Left ventricle myocardium inferior (tissue), 1 donor: ENCODE measurements around the gene IRF2BPL. TPM values are rescaled to one million over a fixed set of nuclear protein-coding genes. Genes with fewer than 3 reads are reported as not detected.

ENCODE experiments used
- DNase-seq: peaks from one replicate; pipeline ENCODE4 v3.0.0-alpha.2; 2020
- H3K27ac ChIP-seq: fragments of 200-600 bp; replicated peaks from 2 replicates; pipeline ENCODE4 v1.8.0; 2021
- H3K27me3 ChIP-seq: fragments of 200-600 bp; 2 replicates; pipeline ENCODE4 v1.8.0; 2021; ENCODE audit warnings: low read depth
- H3K36me3 ChIP-seq: fragments of 200-600 bp; 2 replicates; pipeline ENCODE4 v1.8.0; 2021
- H3K4me1 ChIP-seq: fragments of 200-600 bp; 2 replicates; pipeline ENCODE4 v1.8.0; 2021
- H3K4me3 ChIP-seq: fragments of 200-600 bp; 2 replicates; pipeline ENCODE4 v1.8.0; 2021; ENCODE audit warnings: mild to moderate bottlenecking, moderate library complexity
- H3K9me3 ChIP-seq: fragments of 200-600 bp; replicated peaks from 2 replicates; pipeline ENCODE4 v1.8.0; 2021
- CTCF ChIP-seq: fragments of 200-600 bp; IDR thresholded peaks from 2 replicates; pipeline ENCODE4 v1.8.0; 2021; ENCODE audit warnings: antibody characterized with exemption, mild to moderate bottlenecking, borderline replicate concordance
- intact Hi-C: fragments of 100-400 bp; cut with micrococcal nuclease; formaldehyde crosslinking; loops from one replicate; pipeline ENCODE4 v1.11.0; 2022
- total RNA-seq: library from RNA; stranded (reverse); fragmentation: NEBNext Ultra II Directional; extraction: Animal tissue kit (Norgen Biotek cat#: 25700); gene quantifications from one replicate; pipeline ENCODE4 v1.2.1, GENCODE V29; 2021
- donor health status: DM: no; HTN: yes; CAD: no; lungs with severe emphysema.

Gene IRF2BPL
- total RNA-seq, 1 donor from 2014 or later, result 35.5 TPM

DNA sequence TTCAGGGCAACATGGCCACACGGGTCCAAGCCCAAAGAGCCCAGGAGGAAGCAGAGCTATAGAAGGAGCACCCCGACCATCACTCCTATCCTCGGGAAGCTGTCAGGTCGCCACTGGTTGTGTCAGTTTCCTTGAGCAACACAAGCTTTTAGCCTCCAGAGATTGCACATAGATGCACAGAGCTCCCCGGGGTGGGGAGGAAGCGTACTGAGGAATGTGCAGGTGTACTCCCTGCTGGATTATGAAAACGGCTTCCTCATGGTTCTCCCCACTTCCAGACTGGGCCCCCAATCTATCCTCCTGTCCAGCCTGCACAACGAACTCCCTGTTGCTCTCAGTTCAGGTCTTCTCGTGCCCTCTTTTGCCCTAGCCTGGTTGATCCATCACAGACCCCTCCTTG is 30.3 kb upstream of the IRF2BPL start:
- Histone ChIP-seq H3K4me1 (peaks cover 8% of the 10 kb centered on the region), H3K36me3 (no peaks in the 10 kb centered on the region), H3K9me3 (peaks cover 14% of the 10 kb centered on the region), H3K27ac (no peak overlapping the region), H3K27me3 (no peaks in the 10 kb centered on the region), H3K4me3 (no peak overlapping the region)
- intact Hi-C loops, result no loop called here
- no peak for DNase-seq
- TF ChIP-seq CTCF, result no peak

GRCh38 chr14:77058117-77058516 is 29.6 kb upstream of the IRF2BPL start:
- H3K4me1 ChIP-seq, result peaks cover 13% of the 10 kb centered on the region
- no peak overlapping the region for H3K4me3 ChIP-seq
- no peak overlapping the region for H3K27ac ChIP-seq
- no peak for DNase-seq
- intact Hi-C loops, result no loop called here
- no peaks in the 10 kb centered on the region for H3K27me3 ChIP-seq
- H3K36me3 ChIP-seq, result no peaks in the 10 kb centered on the region
- peaks cover 14% of the 10 kb centered on the region for H3K9me3 ChIP-seq
- no peak for TF ChIP-seq CTCF

GRCh38 chr14:77055981-77056380 is 27.5 kb upstream of the IRF2BPL start:
- TF ChIP-seq CTCF, result no peak
- intact Hi-C loops, result no loop called here
- H3K36me3 ChIP-seq, result no peaks in the 10 kb centered on the region
- no peak overlapping the region for H3K27ac ChIP-seq
- DNase-seq, result no peak
- H3K4me1 ChIP-seq, result peaks cover 34% of the 10 kb centered on the region
- no peaks in the 10 kb centered on the region for H3K27me3 ChIP-seq
- H3K9me3 ChIP-seq, result peaks cover 14% of the 10 kb centered on the region
- no peak overlapping the region for H3K4me3 ChIP-seq

GRCh38 chr14:77055306-77055705 is 26.8 kb upstream of the IRF2BPL start:
- H3K4me3 ChIP-seq, result no peak overlapping the region
- H3K36me3 ChIP-seq, result no peaks in the 10 kb centered on the region
- H3K4me1 ChIP-seq, result peaks cover 39% of the 10 kb centered on the region
- peak overlapping the region; percentile 63 for H3K27ac ChIP-seq
- TF ChIP-seq CTCF, result no peak
- H3K9me3 ChIP-seq, result peaks cover 14% of the 10 kb centered on the region
- H3K27me3 ChIP-seq, result no peaks in the 10 kb centered on the region
- intact Hi-C loops, result no loop called here
- no peak for DNase-seq

DNA sequence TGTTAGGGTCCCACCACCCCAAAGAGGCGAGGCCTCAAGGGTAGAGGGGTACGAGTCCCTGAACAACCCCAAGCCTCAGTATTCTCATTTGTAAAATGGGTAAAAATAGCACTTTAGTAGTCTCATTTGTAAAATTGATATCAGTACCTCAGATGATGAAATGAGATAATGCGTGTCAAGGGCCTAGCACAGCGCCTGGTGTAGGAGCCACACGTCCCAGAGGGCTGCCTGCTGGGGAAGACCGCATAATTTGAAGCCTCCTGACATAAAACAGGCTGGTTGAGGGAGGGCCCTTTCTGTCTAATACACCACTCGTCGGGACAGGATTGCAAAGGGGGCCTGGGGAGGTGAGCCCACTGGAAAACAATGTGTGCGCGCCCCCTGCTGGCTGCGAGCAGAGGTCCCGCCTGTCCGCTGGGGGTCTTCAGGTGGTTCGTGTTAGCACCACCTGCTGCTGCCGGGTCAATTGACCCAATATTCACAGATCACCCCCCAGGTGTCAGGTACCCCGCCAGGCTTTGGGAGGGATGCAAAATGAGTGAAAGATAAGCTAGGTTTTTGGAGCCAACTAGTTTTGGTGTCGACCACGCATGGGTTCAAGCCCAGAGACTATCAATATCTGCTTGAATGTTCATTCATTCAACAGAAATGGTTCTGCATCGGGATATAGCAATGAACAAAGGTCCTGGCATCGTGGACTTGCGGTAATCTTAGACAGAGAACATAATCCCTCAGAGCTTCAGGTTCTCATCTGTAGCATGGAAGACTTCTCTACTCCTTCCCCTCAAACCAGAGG is 24.7 kb upstream of the IRF2BPL start:
- Histone ChIP-seq H3K4me3 (no peak overlapping the region), H3K27ac (peak overlapping the region; percentile 85), H3K36me3 (no peaks in the 10 kb centered on the region), H3K27me3 (no peaks in the 10 kb centered on the region), H3K9me3 (peaks cover 14% of the 10 kb centered on the region), H3K4me1 (peaks cover 39% of the 10 kb centered on the region)
- TF ChIP-seq CTCF, result peak; percentile 95
- intact Hi-C loops, result no loop called here
- peak; percentile 80 for DNase-seq
